GM21576 (cell line): ENCODE results near the gene ADAMTS2.
"Not testable (repeated sequence)": the region's sequence is repeated elsewhere in the genome, so short reads cannot be mapped to it uniquely, and the experiment has no call there.

Experiments used
- ATAC-seq: cut with Tn5 transposase; IDR thresholded peaks from one replicate; pipeline ENCODE4 v1.9.1; 2021; ENCODE audit warnings: mild to moderate bottlenecking, moderate library complexity; ENCODE audit not compliant: unreplicated experiment

ADAMTS2 gene

GRCh38 chr5:179327021-179327735, 18.1 kb downstream of the ADAMTS2 start:
- no peak for ATAC-seq

GRCh38 chr5:179326122-179326927, 18.9 kb downstream of the ADAMTS2 start:
- no peak for ATAC-seq

- no peak for ATAC-seq
These were observed 19.8 kb downstream of the ADAMTS2 start for GRCh38 chr5:179325296-179326031.

GRCh38 chr5:179324760-179325295, 20.4 kb downstream of the ADAMTS2 start:
- ATAC-seq: no peak

- not testable (repeated sequence) for ATAC-seq
These were observed 20.9 kb downstream of the ADAMTS2 start for GRCh38 chr5:179324316-179324715.

- ATAC-seq: no peak
These were observed 22.0 kb downstream of the ADAMTS2 start for GRCh38 chr5:179323026-179323870.

GRCh38 chr5:179322071-179323025, 22.9 kb downstream of the ADAMTS2 start:
- no peak for ATAC-seq

GRCh38 chr5:179321206-179321987, 23.9 kb downstream of the ADAMTS2 start:
- ATAC-seq: no peak

GRCh38 chr5:179319741-179320281, 25.4 kb downstream of the ADAMTS2 start:
- ATAC-seq: no peak

GRCh38 chr5:179319123-179319522, 26.1 kb downstream of the ADAMTS2 start:
- no peak for ATAC-seq

GRCh38 chr5:179318221-179318955, 26.9 kb downstream of the ADAMTS2 start:
- no peak for ATAC-seq

GRCh38 chr5:179317411-179318220, 27.6 kb downstream of the ADAMTS2 start:
- ATAC-seq: no peak

GRCh38 chr5:179316982-179317381, 28.3 kb downstream of the ADAMTS2 start:
- ATAC-seq: no peak

GRCh38 chr5:179316111-179316551, 29.1 kb downstream of the ADAMTS2 start:
- no peak for ATAC-seq

GRCh38 chr5:179315356-179315890, 29.8 kb downstream of the ADAMTS2 start:
- no peak for ATAC-seq

GRCh38 chr5:179314606-179315355, 30.5 kb downstream of the ADAMTS2 start:
- no peak for ATAC-seq
